ENCODE measurements around the gene PPARA.

The PPARA gene

DNA sequence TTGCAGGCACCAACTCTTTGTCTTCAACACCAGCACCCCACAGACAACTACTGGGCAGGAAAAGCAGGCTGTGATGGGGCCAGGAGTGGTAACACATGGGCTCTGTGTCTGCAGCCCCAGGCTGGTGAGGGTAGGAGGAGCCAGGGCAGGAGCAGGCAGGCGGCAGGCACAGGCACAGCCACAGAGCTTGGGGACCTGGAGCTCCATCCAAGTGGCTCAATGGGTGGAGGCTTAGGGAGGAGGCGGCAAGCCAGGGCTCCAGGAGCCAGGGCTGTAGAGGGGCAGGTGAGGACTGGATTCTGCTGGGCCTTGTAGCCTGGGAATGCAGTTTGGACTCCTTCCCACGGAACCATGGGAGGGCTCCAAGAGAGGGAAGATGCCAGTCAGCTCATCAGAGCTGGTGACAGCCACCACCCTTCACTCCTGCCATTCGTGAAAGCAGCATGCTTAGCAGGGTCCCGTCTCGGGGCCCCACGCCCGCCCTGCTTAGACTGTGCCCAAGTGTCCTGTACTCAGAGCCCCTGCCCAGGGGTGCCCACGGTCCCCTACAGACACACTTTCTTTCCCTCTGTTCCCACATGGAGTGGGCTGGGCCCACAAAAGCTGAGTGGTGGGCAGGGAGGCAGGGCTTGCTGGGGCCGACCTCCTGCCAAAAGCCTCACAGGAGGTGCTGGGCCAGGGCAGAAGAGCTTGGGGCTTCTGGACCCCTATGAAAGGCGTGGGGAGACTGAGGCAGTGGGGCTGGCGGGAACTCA, 129.9 kb downstream of the PPARA start:
- no peak for DNase-seq

DNA sequence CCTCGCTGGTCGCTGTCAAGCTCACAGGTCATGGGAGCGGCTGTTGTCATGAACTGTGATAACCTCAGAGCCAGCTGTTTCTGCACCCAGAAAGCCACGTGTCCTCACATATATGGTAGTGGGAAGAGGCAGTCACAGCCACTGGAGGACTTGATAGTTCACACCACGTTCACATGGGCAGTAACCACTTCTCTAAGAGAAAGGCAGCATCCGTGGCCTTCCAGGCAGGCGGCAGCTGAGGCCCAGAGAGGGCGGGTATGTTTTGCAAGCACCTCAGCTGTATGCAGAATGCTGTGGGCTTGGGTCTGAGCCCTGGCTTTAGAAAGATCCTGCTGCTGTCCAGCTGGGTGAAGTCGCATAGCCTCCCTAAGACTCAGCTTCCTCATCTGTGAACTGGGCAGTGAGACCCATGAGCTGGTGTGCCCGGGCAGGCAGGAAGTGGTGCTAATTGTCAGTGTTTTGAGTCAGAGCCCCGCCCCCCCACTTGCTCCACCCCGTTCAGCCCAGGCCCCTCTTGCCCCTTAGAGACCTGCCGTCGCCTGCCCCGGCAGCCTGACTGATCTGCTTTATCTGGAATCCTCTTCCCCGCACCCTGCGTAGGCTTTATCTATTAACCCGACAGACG, 130.8 kb downstream of the PPARA start:
- no peak for DNase-seq

DNA sequence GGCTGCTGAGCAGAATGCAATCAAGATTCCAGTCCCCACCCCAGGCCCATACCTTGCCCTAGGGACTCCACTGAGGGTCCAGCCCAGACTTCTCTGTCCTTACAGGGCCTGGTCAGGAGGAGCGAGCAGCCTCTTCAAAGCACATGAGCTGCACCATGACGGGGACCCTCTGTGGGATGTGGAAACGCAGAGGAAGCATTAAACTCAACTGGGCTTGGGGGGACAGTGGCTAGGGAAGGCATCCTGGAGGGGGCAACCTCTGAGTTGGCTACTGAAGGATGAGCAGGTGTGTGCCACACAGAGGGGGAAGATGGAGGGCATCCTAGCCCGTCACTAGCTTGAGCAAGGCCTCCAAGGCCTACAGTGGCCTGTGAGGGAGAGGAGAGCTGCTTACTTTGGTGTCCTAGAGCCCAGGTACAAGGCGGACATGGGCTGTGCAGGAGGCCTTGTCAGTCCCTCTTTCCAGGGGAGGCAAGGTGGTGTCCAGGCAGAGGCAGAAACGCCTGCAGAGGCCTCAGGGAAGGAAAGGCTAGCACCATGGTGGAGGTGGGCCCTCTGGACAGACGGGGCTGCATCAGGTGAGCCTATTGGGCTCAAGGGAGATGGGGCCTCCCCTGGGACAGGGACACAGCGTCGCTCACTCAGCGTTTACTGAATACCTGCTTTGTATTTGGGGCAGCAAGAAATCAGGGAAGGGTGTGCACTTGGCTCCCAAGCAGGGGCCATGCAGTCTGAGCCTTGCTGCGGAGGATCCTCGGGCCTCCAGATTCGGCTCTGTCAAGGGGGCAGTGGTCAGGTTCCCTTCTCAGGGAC, 131.7 kb downstream of the PPARA start:
- DNase-seq: no peak

DNA sequence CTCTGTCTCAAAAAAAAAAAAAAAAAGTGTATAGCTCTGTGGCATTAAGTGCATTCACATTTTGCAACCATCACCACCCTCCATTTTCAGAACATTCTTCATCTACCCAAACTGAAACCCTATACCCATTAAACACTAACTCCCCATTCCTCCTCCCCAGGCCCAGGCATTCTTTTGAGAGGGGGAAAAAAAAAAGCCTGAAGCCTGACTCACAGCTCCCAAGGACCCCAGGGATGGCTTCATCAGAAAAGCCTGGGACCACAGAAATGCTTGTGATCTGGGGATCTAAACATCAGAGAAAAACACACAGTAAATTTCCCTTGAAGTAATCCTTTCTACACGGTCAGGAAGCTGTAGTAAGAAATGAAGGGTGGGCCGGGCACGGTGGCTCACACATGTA, 135.7 kb downstream of the PPARA start:
- no peak for DNase-seq

DNA sequence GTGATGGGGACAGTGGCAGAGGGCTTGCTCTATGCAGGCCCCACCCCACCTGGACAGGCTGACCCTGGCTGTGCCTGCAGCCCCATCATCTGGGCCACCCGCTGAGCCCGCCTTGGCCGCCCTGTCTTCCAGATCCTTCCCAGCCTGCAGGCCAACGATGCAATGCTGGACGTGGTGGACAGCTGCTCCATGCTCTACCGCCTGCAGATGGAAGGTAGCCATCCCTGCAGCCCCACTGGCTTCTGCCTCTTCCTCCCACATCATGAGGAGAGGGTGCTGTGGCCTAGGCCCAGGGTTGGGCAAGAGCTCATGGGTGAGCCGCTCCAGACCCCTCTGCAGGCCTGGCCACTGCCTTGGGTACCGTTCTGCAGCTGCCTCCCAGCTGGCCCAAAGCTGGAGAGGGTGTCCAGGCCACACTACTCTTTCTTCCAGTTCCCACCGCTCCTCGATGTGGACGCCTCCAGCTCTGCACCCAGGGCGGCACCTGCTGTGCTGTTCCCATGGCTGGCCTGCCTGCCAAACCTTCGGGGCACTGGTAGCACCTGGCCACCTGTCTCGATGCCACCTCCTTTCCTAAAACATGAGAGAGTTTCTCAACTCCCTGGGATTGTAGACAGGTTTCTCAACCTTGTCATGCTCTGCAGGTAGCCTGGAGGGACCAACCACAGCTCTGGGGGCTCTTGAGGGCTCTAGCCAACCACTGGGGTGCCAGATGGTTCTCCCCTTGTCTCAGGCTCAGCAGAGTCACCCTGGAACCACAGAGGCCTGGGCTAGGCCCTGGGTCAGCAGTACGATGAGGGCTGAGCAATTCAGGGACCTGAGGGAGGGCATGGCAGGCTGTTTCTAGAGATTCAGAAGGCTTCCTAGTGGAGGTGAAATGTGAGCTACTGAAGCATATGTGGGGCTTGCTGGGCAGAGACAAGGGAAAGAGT, 136.9 kb downstream of the PPARA start:
- no peak for DNase-seq

DNA sequence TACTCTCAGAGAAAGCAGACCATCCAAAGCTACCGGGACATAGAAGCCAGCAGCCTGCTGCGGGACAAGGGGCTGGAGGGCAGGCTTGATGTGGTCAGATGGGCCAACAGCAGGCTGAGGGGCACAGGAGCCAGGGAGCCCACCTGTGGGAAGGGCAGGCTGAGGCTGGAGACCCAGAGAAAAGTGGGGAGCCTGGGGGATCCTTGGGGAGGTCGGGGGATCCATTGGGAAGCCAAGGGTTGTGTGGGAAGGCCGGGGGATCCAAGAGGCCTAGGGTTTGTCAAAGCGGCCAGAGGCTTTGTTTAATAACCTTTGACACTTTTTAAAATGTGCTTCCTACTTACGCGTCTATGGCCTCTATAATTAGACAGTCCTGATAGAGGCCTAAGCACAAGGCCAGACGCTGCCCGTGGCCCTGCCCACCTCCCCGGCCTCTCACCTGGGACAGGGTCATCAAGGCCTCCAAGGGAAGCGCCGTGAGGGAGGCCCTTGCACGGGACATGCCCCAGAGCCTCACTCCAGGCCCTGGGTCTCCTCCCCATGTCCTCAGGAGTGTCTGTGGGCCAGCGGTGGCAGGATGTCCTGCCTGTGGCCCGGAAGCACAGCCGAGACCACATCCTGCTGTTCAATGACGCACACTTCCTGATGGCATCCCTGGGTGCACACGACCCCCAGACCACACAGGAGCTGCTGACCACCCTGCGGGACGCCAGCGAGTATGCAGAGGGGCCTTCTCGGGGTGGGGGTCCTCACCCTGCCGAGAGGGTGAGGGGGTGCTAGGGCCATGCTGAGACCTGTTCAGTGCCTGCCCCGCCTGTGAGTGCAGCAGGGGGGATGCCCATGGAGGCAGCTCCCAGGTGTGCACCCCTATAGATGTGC, 137.8 kb downstream of the PPARA start:
- DNase-seq: no peak

DNA sequence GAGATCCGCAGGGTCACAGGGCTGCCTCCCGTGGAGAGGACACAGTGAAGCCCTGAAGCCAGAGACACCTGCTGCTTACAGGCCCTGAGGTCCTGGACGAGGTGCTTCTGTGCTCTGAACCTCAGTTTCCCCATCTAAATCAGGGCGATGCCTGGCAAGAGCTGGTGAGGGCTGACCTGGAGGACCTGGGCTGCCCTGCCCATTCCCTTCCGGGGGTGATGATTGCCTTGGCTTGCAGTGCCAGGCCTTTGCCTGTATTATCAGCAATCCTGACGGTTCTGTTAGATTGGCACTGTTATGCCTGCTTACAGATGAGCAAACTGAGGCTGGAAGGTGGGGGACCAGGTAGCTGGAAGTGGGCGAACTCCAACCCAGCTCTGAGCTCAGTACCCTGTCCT, 138.5 kb downstream of the PPARA start:
- no peak for DNase-seq

DNA sequence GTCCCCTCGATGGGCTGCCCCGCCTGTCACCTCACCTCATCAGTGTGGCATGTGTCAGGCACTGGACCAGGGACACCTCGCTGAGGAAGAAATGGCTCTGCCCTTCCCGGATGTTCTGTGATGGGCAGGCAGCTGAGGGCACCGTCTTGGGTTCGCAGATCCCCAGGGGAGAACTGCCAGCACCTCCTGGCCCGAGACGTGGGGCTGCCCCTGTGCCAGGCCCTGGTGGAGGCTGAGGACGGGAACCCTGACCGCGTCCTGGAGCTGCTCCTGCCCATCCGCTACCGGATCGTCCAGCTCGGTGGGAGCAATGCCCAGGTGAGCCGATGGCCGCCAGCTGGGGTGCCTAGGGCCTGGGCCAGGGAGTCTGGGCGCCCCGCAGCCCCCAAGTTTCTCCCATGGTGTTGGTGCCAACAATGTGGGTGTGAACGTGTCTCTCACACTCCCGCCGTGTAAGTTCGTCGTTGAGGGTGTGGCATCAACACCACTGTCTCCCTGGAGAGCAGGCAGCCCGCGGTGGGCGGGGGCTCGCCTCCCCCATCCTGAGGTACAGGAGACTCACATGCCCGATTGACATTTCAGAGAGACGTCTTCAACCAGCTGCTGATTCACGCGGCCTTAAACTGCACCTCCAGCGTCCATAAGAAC, 139.0 kb downstream of the PPARA start:
- no peak for DNase-seq

DNA sequence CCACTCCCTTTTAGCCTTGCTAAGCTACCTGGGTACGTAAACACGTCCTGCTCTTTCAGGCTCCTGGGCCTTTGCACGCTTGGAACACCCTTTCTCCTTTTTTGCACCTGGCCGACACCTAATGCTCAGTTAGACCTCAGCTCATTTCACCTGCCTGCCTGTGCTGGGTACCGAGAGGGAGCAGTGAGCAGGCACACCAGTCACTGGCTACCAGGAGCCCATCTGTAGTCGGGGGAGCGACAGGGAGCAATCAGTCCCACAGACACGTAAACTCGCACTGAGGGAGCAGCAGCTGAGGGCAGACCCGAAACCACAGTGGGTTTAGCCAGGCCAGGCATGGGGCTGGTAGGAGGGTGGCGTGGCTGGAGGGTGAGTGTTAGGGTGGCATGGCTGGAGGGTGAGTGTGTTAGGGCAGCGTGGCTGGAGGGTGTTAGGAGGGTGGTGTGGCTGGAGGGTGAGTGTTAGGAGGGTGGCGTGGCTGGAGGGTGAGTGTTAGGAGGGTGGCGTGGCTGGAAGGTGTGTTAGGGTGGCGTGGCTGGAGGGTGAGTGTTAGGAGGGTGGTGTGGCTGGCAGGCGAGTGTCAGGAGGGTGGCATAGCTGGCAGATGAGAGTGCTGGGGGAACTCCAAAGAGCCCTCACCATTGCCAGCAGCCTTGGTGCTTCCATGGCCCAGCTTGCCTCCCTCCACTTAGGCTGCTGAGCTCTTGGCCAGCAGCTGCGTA, 140.0 kb downstream of the PPARA start:
- no peak for DNase-seq

DNA sequence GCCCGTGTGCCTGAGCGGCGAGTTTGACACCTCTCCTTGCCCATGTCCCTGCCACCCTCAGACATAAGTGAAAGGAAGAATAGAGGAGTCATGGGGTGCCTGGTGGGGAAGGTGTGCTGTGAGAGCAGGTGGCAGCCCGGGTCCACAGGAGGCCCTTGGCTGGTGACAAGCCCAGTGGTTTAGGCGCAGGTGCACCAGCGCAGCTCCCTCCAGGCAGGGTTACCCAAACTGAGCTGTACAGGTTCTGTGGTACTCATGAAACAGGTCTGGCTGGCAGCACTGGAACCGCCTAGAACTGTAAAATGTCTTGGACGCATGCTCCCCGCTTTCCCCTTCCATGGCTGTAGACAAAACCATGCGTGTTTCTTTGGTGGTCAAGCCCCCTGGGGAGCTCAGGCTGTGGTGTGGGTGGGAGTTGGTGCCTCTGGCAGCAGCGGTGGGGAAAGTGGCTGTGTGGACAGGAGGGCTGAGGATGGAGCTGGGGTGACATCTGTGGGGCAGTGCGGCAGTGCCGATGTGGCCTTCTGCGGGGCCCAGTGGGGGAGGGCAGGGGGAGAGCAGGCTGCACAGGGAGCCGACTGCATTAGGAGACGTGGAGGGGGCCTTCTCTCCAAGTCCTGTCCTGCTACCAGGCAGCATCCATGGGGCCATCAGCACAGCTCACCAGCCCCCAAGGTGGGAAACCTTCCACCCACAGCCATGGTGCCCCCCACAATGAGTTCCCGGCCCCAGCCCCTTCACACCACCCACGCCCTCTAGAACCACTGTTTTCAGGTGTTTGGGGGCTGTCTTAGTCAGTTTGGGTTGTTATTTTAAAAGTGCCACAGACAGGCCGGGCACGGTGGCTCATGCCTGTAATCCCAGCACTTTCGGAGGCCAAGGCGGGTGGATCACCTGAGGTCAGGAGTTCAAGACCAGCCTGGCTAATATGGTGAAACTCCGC, 140.8 kb downstream of the PPARA start:
- DNase-seq: no peak

DNA sequence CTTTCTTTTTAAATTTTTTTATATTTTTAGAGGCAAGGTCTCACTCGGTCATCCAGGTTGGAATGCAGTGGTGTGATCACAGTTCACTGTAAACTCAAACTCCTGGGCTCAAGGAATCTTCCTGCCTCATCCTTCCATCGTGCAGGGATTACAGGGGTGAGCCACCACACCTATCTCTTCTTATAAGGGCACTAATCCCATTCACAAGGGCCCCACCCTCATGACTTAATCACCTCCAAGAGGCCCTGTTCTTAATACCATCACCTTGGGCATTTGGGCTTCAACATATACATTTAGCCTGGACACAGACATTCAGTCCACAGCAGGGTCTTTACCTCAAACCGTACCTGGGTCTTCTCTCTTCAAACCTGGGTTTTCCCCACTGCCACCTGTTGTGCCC, 141.8 kb downstream of the PPARA start:
- no peak for DNase-seq

DNA sequence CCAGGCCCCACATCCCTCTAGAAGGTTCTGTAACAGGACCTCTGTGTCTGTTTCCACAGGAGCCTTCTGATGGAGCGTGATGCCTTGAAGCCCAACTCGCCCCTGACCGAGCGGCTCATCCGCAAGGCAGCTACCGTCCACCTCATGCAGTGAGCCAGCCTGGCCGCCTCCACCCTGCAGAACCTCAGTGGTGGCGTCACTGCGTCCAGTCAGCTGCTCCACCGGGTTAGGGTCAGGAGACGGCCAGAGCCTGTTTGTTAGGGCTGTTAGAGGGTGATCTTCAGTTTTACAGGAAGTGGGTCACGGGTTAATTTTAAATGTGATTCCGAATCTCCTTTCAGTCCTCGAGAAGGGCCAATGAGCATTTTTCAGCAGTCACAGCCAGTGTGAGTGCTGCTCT, 142.4 kb downstream of the PPARA start:
- DNase-seq: no peak
